Endothelial cell of umbilical vein (primary cell): ENCODE results near the gene PIRT. TPM values are rescaled to one million over a fixed set of nuclear protein-coding genes. Genes with fewer than 3 reads are reported as not detected.

Experiments used
- BruUV-seq: library from RNA; stranded (reverse); fragments of 400-500 nt; replicated peaks from 2 replicates; lab custom pipeline; 2021; lab: Mats Ljungman, UMichigan
- CTCF ChIA-PET: fragments of 300-600, 350-600 bp; sonication (Branson Sonifier 250); formaldehyde crosslinking; loops from one replicate; lab custom pipeline; 2021; ENCODE audit warnings: antibody characterized with exemption, inconsistent platforms; lab: Charles Lee
- POLR2A ChIA-PET: fragments of 300-600, 350-600 bp; sonication (Branson Sonifier 250); formaldehyde crosslinking; loops from one replicate; lab custom pipeline; 2021; ENCODE audit warnings: antibody characterized with exemption, inconsistent platforms; lab: Charles Lee
- DNase-seq: peaks from one replicate; pipeline ENCODE4 v3.0.0-alpha.2; 2011; ENCODE audit warnings: low read depth, low spot score
- FAIRE-seq: peaks from 2 replicates; lab custom pipeline; 2011; peaks lifted over from hg19 to GRCh38; lab: Jason Lieb, UNC
- H2AFZ ChIP-seq: 2 replicates; pipeline ENCODE4 v1.6.0; 2012; ENCODE audit warnings: low read depth, low read length, control low read depth, inconsistent platforms
- H3K27ac ChIP-seq: 2 replicates; pipeline ENCODE4 v1.5.1; 2011; ENCODE audit warnings: low read depth, mild to moderate bottlenecking, control low read depth, low read length, moderate library complexity; ENCODE audit not compliant: insufficient read depth
- H3K27me3 ChIP-seq, 2 experiments: 2 replicates each; pipeline versions ENCODE4 v1.6.0 to v1.6.1; 2011; ENCODE audit warnings: low read length in 2 of 2, mixed read lengths in 1 of 2; ENCODE audit not compliant: control insufficient read depth in 2 of 2, insufficient read depth in 2 of 2
- H3K36me3 ChIP-seq, 2 experiments: 2 replicates in 1 of 2; 3 replicates in 1 of 2; pipeline ENCODE4 v1.5.1; 2011; ENCODE audit warnings: low read length in 2 of 2, mild to moderate bottlenecking in 1 of 2, moderate library complexity in 1 of 2; ENCODE audit not compliant: control insufficient read depth in 2 of 2, insufficient read depth in 2 of 2; ENCODE audit errors: extremely low read depth in 1 of 2
- H3K4me1 ChIP-seq: 3 replicates; pipeline ENCODE4 v1.5.1; 2011; ENCODE audit warnings: mild to moderate bottlenecking, low read length; ENCODE audit not compliant: control insufficient read depth, insufficient read depth; ENCODE audit errors: extremely low read depth
- H3K4me2 ChIP-seq: 2 replicates; pipeline ENCODE4 v1.6.1; 2011; ENCODE audit warnings: low read length, control low read depth, mixed read lengths; ENCODE audit not compliant: insufficient read depth
- H3K4me3 ChIP-seq, 3 experiments: fragments of 200-600 bp in 1 of 3; sonication (generic), shearing (Covaris generic) in 1 of 3; replicated peaks in 1 of 3; 2 replicates each; pipeline ENCODE4 v1.5.1; 2011 to 2016; ENCODE audit warnings: control low read depth in 3 of 3, low read length in 3 of 3, mild to moderate bottlenecking in 2 of 3, inconsistent platforms in 1 of 3, low read depth in 1 of 3, moderate library complexity in 1 of 3; ENCODE audit not compliant: insufficient read depth in 1 of 3
- H3K79me2 ChIP-seq: 2 replicates; pipeline ENCODE4 v1.6.0; 2012; ENCODE audit warnings: low read length, inconsistent platforms; ENCODE audit not compliant: control insufficient read depth, insufficient read depth
- H3K9ac ChIP-seq: replicated peaks from 2 replicates; pipeline ENCODE3; 2011; ENCODE audit warnings: low read length, control low read depth; ENCODE audit not compliant: insufficient read depth; ENCODE audit errors: extremely low read depth
- H3K9me1 ChIP-seq: replicated peaks from 3 replicates; pipeline ENCODE4 v1.6.0; 2011; ENCODE audit warnings: mild to moderate bottlenecking, low read length; ENCODE audit not compliant: control insufficient read depth, insufficient read depth; ENCODE audit errors: extremely low read depth
- H3K9me3 ChIP-seq: replicated peaks from 2 replicates; pipeline ENCODE4 v1.5.1; 2012; ENCODE audit warnings: low read length, inconsistent platforms; ENCODE audit not compliant: control insufficient read depth, insufficient read depth
- H4K20me1 ChIP-seq: replicated peaks from 2 replicates; pipeline ENCODE3; 2011; ENCODE audit warnings: mild to moderate bottlenecking, low read length; ENCODE audit not compliant: control insufficient read depth, insufficient read depth; ENCODE audit errors: extremely low read depth
- CTCF ChIP-seq, 2 donors: IDR thresholded peaks; 1 replicate in 1 of 2; 2 replicates in 1 of 2; pipeline ENCODE4 v1.5.1; 2011; ENCODE audit warnings: low read length in 2 of 2, mild to moderate bottlenecking in 2 of 2, moderate library complexity in 2 of 2, control low read depth in 1 of 2, inconsistent platforms in 1 of 2, low read depth in 1 of 2; ENCODE audit not compliant: insufficient read depth in 1 of 2; ENCODE audit errors: extremely low read depth in 1 of 2
- EZH2 ChIP-seq: IDR thresholded peaks from 2 replicates; pipeline ENCODE4 v1.6.1; 2012; ENCODE audit warnings: borderline replicate concordance, low read depth, mild to moderate bottlenecking, moderate library complexity, low read length, inconsistent platforms; ENCODE audit not compliant: severe bottlenecking
- GATA2 ChIP-seq: IDR thresholded peaks from 2 replicates; pipeline ENCODE4 v1.7.0; 2011; ENCODE audit warnings: low read depth, mild to moderate bottlenecking, moderate library complexity, mixed read lengths, low read length; ENCODE audit not compliant: insufficient read length, insufficient read depth
- JUN ChIP-seq: IDR thresholded peaks from 2 replicates; pipeline ENCODE4 v1.6.1; 2011; ENCODE audit warnings: borderline replicate concordance, low read depth; ENCODE audit not compliant: insufficient read length, insufficient read depth
- MAX ChIP-seq: IDR thresholded peaks from 2 replicates; pipeline ENCODE4 v1.6.1; 2011; ENCODE audit not compliant: insufficient read depth, insufficient read length
- MYC ChIP-seq: IDR thresholded peaks from one replicate; pipeline ENCODE4 v1.6.1; 2011; ENCODE audit warnings: mild to moderate bottlenecking, low read depth, low read length
- POLR2AphosphoS5 ChIP-seq: IDR thresholded peaks from 2 replicates; pipeline ENCODE4 v1.6.1; 2012; ENCODE audit warnings: low read depth, mild to moderate bottlenecking, control low read depth, low read length, moderate library complexity; ENCODE audit not compliant: insufficient read depth
- dilution Hi-C: fragments of 300-500 bp; cut with MboI; formaldehyde crosslinking; loops from one replicate; pipeline ENCODE4 v1.15.0; 2019; ENCODE audit warnings: low sequenced_read_pairs; ENCODE audit not compliant: extremely low pct_ligation_motif_present
- intact Hi-C: fragments of 100-400 bp; cut with micrococcal nuclease; formaldehyde crosslinking; loops from one replicate; pipeline ENCODE4 v1.10.0; 2022
- polyA plus RNA-seq, 4 experiments: library from polyadenylated mRNA; depleted of rRNA in 3 of 4; stranded (reverse) in 3 of 4; unstranded in 1 of 4; fragments of >200 nt; gene quantifications; 2 replicates each; pipeline versions ENCODE4 v1.2.1 to v1.2.3, GENCODE V29; 2011 to 2012; ENCODE audit warnings: missing spikeins in 1 of 4
- total RNA-seq: library from RNA; stranded (reverse); gene quantifications from 2 replicates; pipeline ENCODE4 v1.2.3, GENCODE V29; 2021

The PIRT gene
- total and polyA plus RNA-seq, 2 donors (not counting 3 experiments of a cell fraction or from before 2014, with no cell fraction given) = not detected

GRCh38 chr17:10777131-10777807 lies 60.6 kb downstream of the PIRT start:
- Histone ChIP-seq H3K27ac (no peak overlapping the region), H2AFZ (no peak overlapping the region), H3K9ac (no peak overlapping the region), H3K4me1 (no peaks in the 10 kb centered on the region), H3K79me2 (no peaks in the 10 kb centered on the region), H3K4me2 (no peak overlapping the region), H3K27me3 (no peaks in the 10 kb centered on the region), H3K9me3 (no peaks in the 10 kb centered on the region), H4K20me1 (no peaks in the 10 kb centered on the region), H3K4me3 (no peak overlapping the region), H3K36me3 (no peaks in the 10 kb centered on the region), H3K9me1 (no peaks in the 10 kb centered on the region)
- ChIA-PET POLR2A (no interaction called here), CTCF (no interaction called here)
- DNase-seq = no peak
- no peak for FAIRE-seq
- no TSS peak for BruUV-seq
- TF ChIP-seq EZH2 (no peak), MYC (no peak), GATA2 (no peak), JUN (no peak), POLR2AphosphoS5 (no peak), CTCF (IDR thresholded peaks at IDR 0.05; ENCODE audit: extremely low read depth in 1 of 2, insufficient read depth in 1 of 2, low read depth in 1 of 2, low read length in 2 of 2) (no peak), MAX (no peak)
- intact Hi-C loops (no loop called here), dilution Hi-C loops (no loop called here)
